HCT116 (cell line): Measurements from ENCODE around the gene RPS17.

ENCODE experiments used
- ATF3 ChIP-seq: IDR thresholded peaks from 2 replicates; pipeline ENCODE4 v1.6.1; 2012
- CEBPB ChIP-seq: IDR thresholded peaks from 2 replicates; pipeline ENCODE4 v1.6.1; 2012; ENCODE audit warnings: low read depth
- CTCF ChIP-seq, 3 experiments: fragments of 200-600 bp in 1 of 3; sonication (generic) in 1 of 3; IDR thresholded peaks in 2 of 3; conservative IDR thresholded peaks in 1 of 3; 2 replicates each; pipeline ENCODE4 v1.5.1; 2012 to 2017; ENCODE audit warnings: low read depth in 2 of 3, low read length in 2 of 3, antibody characterized with exemption in 1 of 3, borderline replicate concordance in 1 of 3, control low read depth in 1 of 3, mild to moderate bottlenecking in 1 of 3, mixed read lengths in 1 of 3, mixed run types in 1 of 3, moderate library complexity in 1 of 3; ENCODE audit not compliant: insufficient read depth in 1 of 3
- JUND ChIP-seq: IDR thresholded peaks from 2 replicates; pipeline ENCODE4 v1.6.1; 2012
- POLR2A ChIP-seq: IDR thresholded peaks from 2 replicates; pipeline ENCODE4 v1.7.0; 2011; ENCODE audit warnings: borderline replicate concordance; ENCODE audit not compliant: insufficient read depth, insufficient read length; ENCODE audit errors: extremely low read depth
- POLR2AphosphoS5 ChIP-seq: IDR thresholded peaks from 2 replicates; pipeline ENCODE4 v1.6.1; 2011; ENCODE audit warnings: mild to moderate bottlenecking, low read depth, low read length, moderate library complexity
- RAD21 ChIP-seq: IDR thresholded peaks from 2 replicates; pipeline ENCODE4 v1.6.1; 2012; ENCODE audit warnings: low read depth, mild to moderate bottlenecking
- SP1 ChIP-seq: IDR thresholded peaks from 2 replicates; pipeline ENCODE4 v1.6.1; 2012; ENCODE audit warnings: low read depth

GRCh38 chr15:82567661-82568060, 27.4 kb upstream of the RPS17 start:
- TF ChIP-seq POLR2A (no peak), CTCF (IDR thresholded peaks at IDR 0.05 in 2 of 3, conservative IDR thresholded peaks at IDR 0.05 in 1 of 3; ENCODE audit: borderline replicate concordance in 1 of 3, insufficient read depth in 1 of 3, low read depth in 2 of 3, low read length in 2 of 3) (no peak), SP1 (no peak), JUND (no peak), POLR2AphosphoS5 (no peak), ATF3 (no peak), RAD21 (no peak), CEBPB (no peak)
